ENCODE results near the gene COP1.

COP1 gene

GRCh38 chr1:176165573-176165972 lies 41.5 kb downstream of the COP1 start:
- H3K4me3 ChIP-seq (ENCODE audit: low read length) = no peak overlapping the region
- no peaks in the 10 kb centered on the region for H3K27me3 ChIP-seq (replicated peaks; ENCODE audit: control insufficient read depth, insufficient read depth, low read length)
- no peaks in the 10 kb centered on the region for H3K9me3 ChIP-seq (ENCODE audit: control insufficient read depth, low read length)
- H3K4me1 ChIP-seq (ENCODE audit: control insufficient read depth, insufficient read depth, low read length) = no peaks in the 10 kb centered on the region
- H3K9ac ChIP-seq (ENCODE audit: low read length) = no peak overlapping the region
- H3K36me3 ChIP-seq (ENCODE audit: control insufficient read depth, insufficient read depth, low read length, severe bottlenecking) = peaks cover 23% of the 10 kb centered on the region
- DNase-seq (ENCODE audit: low read depth) = no peak

DNA sequence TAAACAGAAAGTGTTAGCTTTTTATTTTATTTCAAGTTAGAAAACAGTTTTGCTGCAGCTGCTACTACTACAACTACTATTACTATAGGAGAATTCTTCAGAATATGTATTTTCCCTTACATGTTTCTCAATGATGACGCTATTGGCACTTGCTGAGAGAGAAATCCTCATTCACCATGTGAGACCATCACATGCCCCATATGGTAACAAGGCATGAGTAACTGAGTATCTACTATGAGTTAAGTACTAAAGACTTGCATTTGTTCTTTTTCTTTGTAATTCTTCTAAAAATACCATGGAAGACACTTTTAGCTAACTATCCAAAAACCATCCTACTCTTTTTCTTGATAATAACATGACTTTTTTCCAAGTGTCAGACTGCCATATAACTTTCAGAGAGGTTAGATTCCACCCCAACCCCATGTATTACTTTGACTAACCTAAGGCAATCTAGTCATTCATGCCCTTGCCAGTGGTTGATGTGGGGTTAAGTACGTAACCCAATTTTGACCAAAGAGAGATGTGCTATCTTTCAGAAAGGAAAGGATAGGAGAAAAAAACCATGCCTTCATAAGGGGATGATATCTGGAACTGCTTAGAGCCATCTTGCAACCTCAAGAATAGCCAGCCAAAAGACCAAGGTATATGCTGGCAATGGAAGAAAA lies 42.9 kb downstream of the COP1 start:
- peaks cover 2% of the 10 kb centered on the region for H3K9me3 ChIP-seq (ENCODE audit: control insufficient read depth, low read length)
- no peak for DNase-seq (ENCODE audit: low read depth)
- H3K36me3 ChIP-seq (ENCODE audit: control insufficient read depth, insufficient read depth, low read length, severe bottlenecking) = peaks cover 25% of the 10 kb centered on the region
- no peak overlapping the region for H3K9ac ChIP-seq (ENCODE audit: low read length)
- no peak overlapping the region for H3K4me3 ChIP-seq (ENCODE audit: low read length)
- H3K4me1 ChIP-seq (ENCODE audit: control insufficient read depth, insufficient read depth, low read length) = no peaks in the 10 kb centered on the region
- H3K27me3 ChIP-seq (replicated peaks; ENCODE audit: control insufficient read depth, insufficient read depth, low read length) = no peaks in the 10 kb centered on the region

DNA sequence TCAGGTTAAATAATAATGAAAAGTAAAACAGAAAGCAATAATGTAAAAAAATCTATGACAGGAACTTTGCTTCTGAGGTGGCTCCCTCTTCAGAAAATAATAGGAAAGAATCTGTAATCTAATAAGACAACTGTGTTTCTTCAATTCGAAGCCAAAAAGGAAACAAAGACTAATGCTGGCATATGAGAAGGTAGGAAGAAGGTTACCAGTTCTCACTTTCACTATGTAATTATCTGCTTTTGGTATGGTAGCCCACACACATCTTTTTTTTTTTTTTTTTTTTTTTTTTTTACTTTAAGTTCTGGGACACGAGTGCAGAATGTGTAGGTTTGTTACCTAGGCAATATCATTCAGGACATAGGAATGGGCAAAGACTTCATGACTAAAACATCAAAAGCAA lies 47.1 kb downstream of the COP1 start:
- no peak overlapping the region for H3K4me3 ChIP-seq (ENCODE audit: low read length)
- H3K9me3 ChIP-seq (ENCODE audit: control insufficient read depth, low read length) = peaks cover 17% of the 10 kb centered on the region
- H3K4me1 ChIP-seq (ENCODE audit: control insufficient read depth, insufficient read depth, low read length) = no peaks in the 10 kb centered on the region
- DNase-seq (ENCODE audit: low read depth) = no peak
- H3K9ac ChIP-seq (ENCODE audit: low read length) = no peak overlapping the region
- H3K36me3 ChIP-seq (ENCODE audit: control insufficient read depth, insufficient read depth, low read length, severe bottlenecking) = peaks cover 41% of the 10 kb centered on the region
- H3K27me3 ChIP-seq (replicated peaks; ENCODE audit: control insufficient read depth, insufficient read depth, low read length) = no peaks in the 10 kb centered on the region

DNA sequence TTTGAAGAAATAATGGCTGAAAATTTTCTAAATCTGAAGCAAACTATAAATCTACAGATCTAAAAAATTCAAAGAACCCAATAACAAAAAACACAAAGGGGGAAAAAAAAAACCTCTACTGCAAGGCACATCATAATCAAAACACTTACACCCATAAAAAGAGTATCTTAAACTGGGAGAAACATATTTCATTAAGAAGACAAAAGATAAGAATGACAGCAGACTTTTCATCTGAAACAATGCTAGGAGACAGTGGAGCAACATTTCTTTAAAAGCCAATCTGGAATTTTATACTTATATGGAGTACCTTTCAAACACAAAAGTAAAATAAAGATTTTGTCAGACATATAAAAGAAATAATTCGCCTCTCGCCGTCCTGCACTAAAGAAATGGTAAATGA lies 49.1 kb downstream of the COP1 start:
- peak overlapping the region; percentile 47 for H3K4me3 ChIP-seq (ENCODE audit: low read length)
- no peaks in the 10 kb centered on the region for H3K4me1 ChIP-seq (ENCODE audit: control insufficient read depth, insufficient read depth, low read length)
- H3K36me3 ChIP-seq (ENCODE audit: control insufficient read depth, insufficient read depth, low read length, severe bottlenecking) = peaks cover 42% of the 10 kb centered on the region
- no peak overlapping the region for H3K9ac ChIP-seq (ENCODE audit: low read length)
- H3K27me3 ChIP-seq (replicated peaks; ENCODE audit: control insufficient read depth, insufficient read depth, low read length) = no peaks in the 10 kb centered on the region
- DNase-seq (ENCODE audit: low read depth) = no peak
- peaks cover 17% of the 10 kb centered on the region for H3K9me3 ChIP-seq (ENCODE audit: control insufficient read depth, low read length)

GRCh38 chr1:176149939-176150807 lies 56.9 kb downstream of the COP1 start:
- Histone ChIP-seq H3K36me3 (ENCODE audit: control insufficient read depth, insufficient read depth, low read length, severe bottlenecking) (peaks cover 27% of the 10 kb centered on the region), H3K4me3 (ENCODE audit: low read length) (no peak overlapping the region), H3K27me3 (replicated peaks; ENCODE audit: control insufficient read depth, insufficient read depth, low read length) (no peaks in the 10 kb centered on the region), H3K9me3 (ENCODE audit: control insufficient read depth, low read length) (no peaks in the 10 kb centered on the region), H3K9ac (ENCODE audit: low read length) (no peak overlapping the region), H3K4me1 (ENCODE audit: control insufficient read depth, insufficient read depth, low read length) (no peaks in the 10 kb centered on the region)
- DNase-seq (ENCODE audit: low read depth) = no peak

GRCh38 chr1:176144526-176144925 lies 62.6 kb downstream of the COP1 start:
- Histone ChIP-seq H3K27me3 (replicated peaks; ENCODE audit: control insufficient read depth, insufficient read depth, low read length) (no peaks in the 10 kb centered on the region), H3K4me1 (ENCODE audit: control insufficient read depth, insufficient read depth, low read length) (peaks cover 10% of the 10 kb centered on the region), H3K4me3 (ENCODE audit: low read length) (no peak overlapping the region), H3K9me3 (ENCODE audit: control insufficient read depth, low read length) (no peaks in the 10 kb centered on the region), H3K36me3 (ENCODE audit: control insufficient read depth, insufficient read depth, low read length, severe bottlenecking) (peaks cover 12% of the 10 kb centered on the region), H3K9ac (ENCODE audit: low read length) (no peak overlapping the region)
- no peak for DNase-seq (ENCODE audit: low read depth)

GRCh38 chr1:176142973-176143372 lies 64.1 kb downstream of the COP1 start:
- Histone ChIP-seq H3K4me3 (ENCODE audit: low read length) (no peak overlapping the region), H3K36me3 (ENCODE audit: control insufficient read depth, insufficient read depth, low read length, severe bottlenecking) (peaks cover 12% of the 10 kb centered on the region), H3K9ac (ENCODE audit: low read length) (no peak overlapping the region), H3K27me3 (replicated peaks; ENCODE audit: control insufficient read depth, insufficient read depth, low read length) (no peaks in the 10 kb centered on the region), H3K4me1 (ENCODE audit: control insufficient read depth, insufficient read depth, low read length) (peaks cover 10% of the 10 kb centered on the region), H3K9me3 (ENCODE audit: control insufficient read depth, low read length) (no peaks in the 10 kb centered on the region)
- DNase-seq (ENCODE audit: low read depth) = no peak

- no peak overlapping the region for H3K9ac ChIP-seq (ENCODE audit: low read length)
- no peak for DNase-seq (ENCODE audit: low read depth)
- no peak overlapping the region for H3K4me3 ChIP-seq (ENCODE audit: low read length)
- H3K4me1 ChIP-seq (ENCODE audit: control insufficient read depth, insufficient read depth, low read length) = peaks cover 10% of the 10 kb centered on the region
- peaks cover 12% of the 10 kb centered on the region for H3K36me3 ChIP-seq (ENCODE audit: control insufficient read depth, insufficient read depth, low read length, severe bottlenecking)
- no peaks in the 10 kb centered on the region for H3K9me3 ChIP-seq (ENCODE audit: control insufficient read depth, low read length)
- no peaks in the 10 kb centered on the region for H3K27me3 ChIP-seq (replicated peaks; ENCODE audit: control insufficient read depth, insufficient read depth, low read length)
Measured at GRCh38 chr1:176141449-176141848, 65.6 kb downstream of the COP1 start.

DNA sequence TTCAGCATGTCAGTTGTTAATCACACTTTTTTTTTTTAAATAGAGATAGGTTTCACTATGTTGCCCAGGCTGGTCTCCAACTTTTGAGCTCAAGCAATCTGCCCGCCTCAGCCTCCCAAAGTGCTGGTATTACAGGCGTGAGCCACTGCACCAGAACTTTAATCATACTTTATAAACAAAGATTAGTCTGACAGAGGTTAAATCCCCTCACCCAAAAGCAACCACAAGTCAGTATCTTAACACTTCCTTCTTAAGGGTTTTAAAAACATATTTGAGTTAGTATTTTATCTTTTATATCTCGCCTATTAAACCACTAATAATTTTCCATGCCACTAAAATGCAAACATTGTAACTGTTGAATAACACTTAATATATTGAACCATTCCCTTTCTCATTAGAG lies 70.2 kb downstream of the COP1 start:
- peaks cover 10% of the 10 kb centered on the region for H3K36me3 ChIP-seq (ENCODE audit: control insufficient read depth, insufficient read depth, low read length, severe bottlenecking)

GRCh38 chr1:176134666-176135065 lies 72.4 kb downstream of the COP1 start:
- H3K9me3 ChIP-seq (ENCODE audit: control insufficient read depth, low read length) = no peaks in the 10 kb centered on the region
- no peak overlapping the region for H3K4me3 ChIP-seq (ENCODE audit: low read length)
- H3K9ac ChIP-seq (ENCODE audit: low read length) = no peak overlapping the region
- DNase-seq (ENCODE audit: low read depth) = no peak
- H3K4me1 ChIP-seq (ENCODE audit: control insufficient read depth, insufficient read depth, low read length) = no peaks in the 10 kb centered on the region
- peaks cover 5% of the 10 kb centered on the region for H3K36me3 ChIP-seq (ENCODE audit: control insufficient read depth, insufficient read depth, low read length, severe bottlenecking)
- no peaks in the 10 kb centered on the region for H3K27me3 ChIP-seq (replicated peaks; ENCODE audit: control insufficient read depth, insufficient read depth, low read length)

More for the DNA sequence above, 70.2 kb downstream of the COP1 start:
- peaks cover 1% of the 10 kb centered on the region for H3K4me1 ChIP-seq (ENCODE audit: control insufficient read depth, insufficient read depth, low read length)
- H3K9me3 ChIP-seq (ENCODE audit: control insufficient read depth, low read length) = no peaks in the 10 kb centered on the region
- no peak overlapping the region for H3K9ac ChIP-seq (ENCODE audit: low read length)
- H3K4me3 ChIP-seq (ENCODE audit: low read length) = no peak overlapping the region
- DNase-seq (ENCODE audit: low read depth) = no peak
- H3K27me3 ChIP-seq (replicated peaks; ENCODE audit: control insufficient read depth, insufficient read depth, low read length) = no peaks in the 10 kb centered on the region

DNA sequence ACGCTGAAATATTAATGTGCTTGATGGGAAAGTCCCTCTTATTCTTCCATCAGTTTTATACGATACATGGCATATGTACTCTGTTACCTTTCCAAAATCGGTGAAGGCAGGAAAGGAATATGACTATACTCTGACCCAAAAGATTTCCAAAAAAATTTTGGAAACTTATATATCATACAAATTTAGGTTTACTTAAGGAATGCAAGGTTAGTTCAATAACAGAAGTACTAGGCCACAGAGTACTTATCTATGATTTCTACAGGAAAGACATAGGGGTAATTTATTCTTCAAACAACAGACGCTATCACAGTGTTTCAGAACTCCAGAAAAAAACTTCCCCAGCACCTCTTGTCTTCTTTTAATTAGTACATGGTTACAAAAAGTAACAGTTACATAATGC lies 84.8 kb downstream of the COP1 start:
- H3K4me3 ChIP-seq (ENCODE audit: low read length) = no peak overlapping the region
- peaks cover 9% of the 10 kb centered on the region for H3K9me3 ChIP-seq (ENCODE audit: control insufficient read depth, low read length)
- H3K27me3 ChIP-seq (replicated peaks; ENCODE audit: control insufficient read depth, insufficient read depth, low read length) = no peaks in the 10 kb centered on the region
- no peak for DNase-seq (ENCODE audit: low read depth)
- H3K36me3 ChIP-seq (ENCODE audit: control insufficient read depth, insufficient read depth, low read length, severe bottlenecking) = peaks cover 19% of the 10 kb centered on the region
- H3K9ac ChIP-seq (ENCODE audit: low read length) = no peak overlapping the region
- no peaks in the 10 kb centered on the region for H3K4me1 ChIP-seq (ENCODE audit: control insufficient read depth, insufficient read depth, low read length)

Data from adipocyte (in vitro differentiated cells).